Measurements from ENCODE around the gene PHF23. TPM values are rescaled to one million over a fixed set of nuclear protein-coding genes. Genes with fewer than 3 reads are reported as not detected.
A peak's percentile ranks its signal among the peaks of the same experiment; 100 is the strongest.

Gene PHF23
- total RNA-seq, 1 experiment from 2014 or later: 85.1 TPM

- POLR2A ChIA-PET (ENCODE audit: low non-redundant PET): no interaction called here
- intact Hi-C loops (cut with micrococcal nuclease; ENCODE audit: unreplicated experiment): no loop called here
- peaks cover 49% of the 10 kb centered on the region for H3K4me1 ChIP-seq (ENCODE audit: insufficient read depth, low read length, poor library complexity, severe bottlenecking)
- H3K4me3 ChIP-seq (ENCODE audit: low read depth, low read length, poor library complexity, severe bottlenecking): no peak overlapping the region
- H3K36me3 ChIP-seq (ENCODE audit: insufficient read depth, low read length, poor library complexity, severe bottlenecking): peaks cover 17% of the 10 kb centered on the region
- peak overlapping the region; percentile 59 for H3K27ac ChIP-seq (ENCODE audit: low read depth, low read length, poor library complexity, severe bottlenecking)
- BruUV-seq (replicated peaks): no TSS peak
- no peak for TF ChIP-seq CTCF (conservative IDR thresholded peaks at IDR 0.05; ENCODE audit: low read depth, low read length)
- TF ChIP-seq EZH2 (IDR thresholded peaks at IDR 0.05; ENCODE audit: borderline replicate concordance, low read depth, low read length, poor library complexity, severe bottlenecking): no peak
- CTCF ChIA-PET: no interaction called here
- H3K9me3 ChIP-seq (ENCODE audit: low read depth, low read length, poor library complexity, severe bottlenecking): no peaks in the 10 kb centered on the region
- no peaks in the 10 kb centered on the region for H3K27me3 ChIP-seq (replicated peaks; ENCODE audit: insufficient read depth, low read depth, low read length, poor library complexity)
- DNase-seq (ENCODE audit: low spot score): peak; percentile 33
Measured at GRCh38 chr17:7207120-7208001, 31.9 kb downstream of the PHF23 start.

- peaks cover 40% of the 10 kb centered on the region for H3K4me1 ChIP-seq (ENCODE audit: insufficient read depth, low read length, poor library complexity, severe bottlenecking)
- H3K9me3 ChIP-seq (ENCODE audit: low read depth, low read length, poor library complexity, severe bottlenecking): no peaks in the 10 kb centered on the region
- peaks cover 30% of the 10 kb centered on the region for H3K36me3 ChIP-seq (ENCODE audit: insufficient read depth, low read length, poor library complexity, severe bottlenecking)
- BruUV-seq (replicated peaks): no TSS peak
- no peaks in the 10 kb centered on the region for H3K27me3 ChIP-seq (replicated peaks; ENCODE audit: insufficient read depth, low read depth, low read length, poor library complexity)
- ChIA-PET CTCF (interaction anchor here (0.7 kb wide), 1 partner anchor 145 kb away, joined by 4 read pairs; no protein-coding TSS in a partner anchor), POLR2A (ENCODE audit: low non-redundant PET) (no interaction called here)
- TF ChIP-seq EZH2 (IDR thresholded peaks at IDR 0.05; ENCODE audit: borderline replicate concordance, low read depth, low read length, poor library complexity, severe bottlenecking) (no peak), CTCF (conservative IDR thresholded peaks at IDR 0.05; ENCODE audit: low read depth, low read length) (no peak)
- DNase-seq (ENCODE audit: low spot score): no peak
- peak overlapping the region; percentile 77 for H3K27ac ChIP-seq (ENCODE audit: low read depth, low read length, poor library complexity, severe bottlenecking)
- H3K4me3 ChIP-seq (ENCODE audit: low read depth, low read length, poor library complexity, severe bottlenecking): peak overlapping the region; percentile 49
- intact Hi-C loops (cut with micrococcal nuclease; ENCODE audit: unreplicated experiment): no loop called here
Measured at GRCh38 chr17:7205561-7205960, 33.7 kb downstream of the PHF23 start.

- peak; percentile 95 for DNase-seq (ENCODE audit: low spot score)
- peaks cover 30% of the 10 kb centered on the region for H3K36me3 ChIP-seq (ENCODE audit: insufficient read depth, low read length, poor library complexity, severe bottlenecking)
- H3K4me1 ChIP-seq (ENCODE audit: insufficient read depth, low read length, poor library complexity, severe bottlenecking): peaks cover 40% of the 10 kb centered on the region
- ChIA-PET CTCF (interaction anchor here (0.7 to 0.8 kb wide), 2 partner anchors 9 to 146 kb away, joined by 4 to 7 read pairs; no protein-coding TSS in a partner anchor), POLR2A (ENCODE audit: low non-redundant PET) (no interaction called here)
- BruUV-seq (replicated peaks): no TSS peak
- no peak for TF ChIP-seq CTCF (conservative IDR thresholded peaks at IDR 0.05; ENCODE audit: low read depth, low read length)
- no peak for TF ChIP-seq EZH2 (IDR thresholded peaks at IDR 0.05; ENCODE audit: borderline replicate concordance, low read depth, low read length, poor library complexity, severe bottlenecking)
- intact Hi-C loops (cut with micrococcal nuclease; ENCODE audit: unreplicated experiment): no loop called here
- H3K27ac ChIP-seq (ENCODE audit: low read depth, low read length, poor library complexity, severe bottlenecking): peak overlapping the region; percentile 77
- peak overlapping the region; percentile 49 for H3K4me3 ChIP-seq (ENCODE audit: low read depth, low read length, poor library complexity, severe bottlenecking)
- H3K27me3 ChIP-seq (replicated peaks; ENCODE audit: insufficient read depth, low read depth, low read length, poor library complexity): no peaks in the 10 kb centered on the region
- H3K9me3 ChIP-seq (ENCODE audit: low read depth, low read length, poor library complexity, severe bottlenecking): no peaks in the 10 kb centered on the region
Measured at GRCh38 chr17:7204828-7205461, 34.3 kb downstream of the PHF23 start.

All from A673 (cell line).